Gastroesophageal sphincter (tissue), 4 donors: ENCODE results near the gene PSKH1. TPM values are rescaled to one million over a fixed set of nuclear protein-coding genes. Genes with fewer than 3 reads are reported as not detected.

Experiments
- ATAC-seq: fragments of 150-250 bp; one replicate; pipeline ENCODE4 v1.9.1; 2016; ENCODE audit warnings: mild to moderate bottlenecking, moderate library complexity
- H3K27ac ChIP-seq, 4 donors: fragments of 200-600 bp; sonication (generic) in 3 of 4; 1 replicate in 3 of 4; 2 replicates in 1 of 4; pipeline ENCODE4 v1.5.1; 2016 to 2019
- H3K27me3 ChIP-seq: fragments of 200-600 bp; sonication (generic); one replicate; pipeline ENCODE4 v1.5.1; 2019
- H3K36me3 ChIP-seq, 2 donors: fragments of 200-600 bp; sonication (generic); one replicate each; pipeline ENCODE4 v1.5.1; 2019; ENCODE audit warnings: control low read depth in 1 of 2
- H3K4me1 ChIP-seq, 3 donors: fragments of 200-600 bp; sonication (generic); 1 replicate in 2 of 3; 2 replicates in 1 of 3; pipeline ENCODE4 v1.5.1; 2016 to 2019; ENCODE audit warnings: control low read depth in 2 of 3
- H3K4me3 ChIP-seq, 2 donors: fragments of 200-600 bp; sonication (generic); one replicate each; pipeline ENCODE4 v1.5.1; 2019; ENCODE audit warnings: mild to moderate bottlenecking in 1 of 2, moderate library complexity in 1 of 2
- H3K9me3 ChIP-seq, 3 donors: fragments of 200-600 bp; sonication (generic); one replicate each; pipeline ENCODE4 v1.5.1; 2017 to 2019; ENCODE audit warnings: control low read depth in 2 of 3
- CTCF ChIP-seq, 4 experiments: fragments of 200-600 bp in 2 of 4; fragments of 450-650 bp in 2 of 4; sonication (generic) in 1 of 4; IDR thresholded peaks; one replicate each; pipeline ENCODE4 v1.5.1; 2017 to 2019; ENCODE audit warnings: antibody characterized with exemption in 4 of 4, mild to moderate bottlenecking in 2 of 4, moderate library complexity in 2 of 4
- EP300 ChIP-seq: sonication (generic); formaldehyde crosslinking; IDR thresholded peaks from one replicate; pipeline ENCODE4 v1.6.1; 2017; ENCODE audit warnings: antibody characterized with exemption, mild to moderate bottlenecking
- POLR2A ChIP-seq, 2 donors: fragments of 450-650 bp; IDR thresholded peaks; one replicate each; pipeline ENCODE4 v1.6.1; 2017; ENCODE audit warnings: antibody characterized with exemption in 2 of 2, mild to moderate bottlenecking in 2 of 2, moderate library complexity in 1 of 2
- POLR2AphosphoS5 ChIP-seq: sonication (generic); formaldehyde crosslinking; IDR thresholded peaks from one replicate; pipeline ENCODE4 v1.6.1; 2017; ENCODE audit warnings: antibody characterized with exemption
- WGBS, 2 donors: methylation state at CpG; one replicate each; pipeline ENCODE4 v1.1.5; 2018; ENCODE audit warnings: low coverage in 1 of 2; 5-methylcytosine and 5-hydroxymethylcytosine counted together
- total RNA-seq, 4 donors: library from RNA; depleted of rRNA; stranded (reverse); fragments of >200 nt; gene quantifications; one replicate each; pipeline ENCODE4 v1.1.0, GENCODE V29; 2016

Gene PSKH1
- total RNA-seq, 4 donors from 2014 or later = 14.7 to 32.3 (median 23.4) TPM

- Histone ChIP-seq H3K36me3 (peaks cover 0 to 62% of the 10 kb centered on the region in 2 donors), H3K4me1 (peaks cover 2 to 52% (median 27%) of the 10 kb centered on the region in 3 donors), H3K4me3 (no peak overlapping the region), H3K9me3 (no peaks in the 10 kb centered on the region), H3K27ac (peak overlapping the region in 1 of 4 donors; percentile 6), H3K27me3 (no peaks in the 10 kb centered on the region)
- WGBS, 2 donors = 100% methylated on average over 2 of the region's 2 CpGs; no CpG with 5 or more reads in 1 of the 2 donors
- TF ChIP-seq CTCF (IDR thresholded peaks at IDR 0.05) (peak in 3 of 4 experiments; percentile 18 to 37 (median 24)), POLR2A (IDR thresholded peaks at IDR 0.05) (no peak), EP300 (no peak)
- ATAC-seq = no peak
These were observed 27.7 kb upstream of the PSKH1 start for GRCh38 chr16:67865318-67865717.

GRCh38 chr16:67868290-67868689 lies 24.8 kb upstream of the PSKH1 start:
- WGBS, 2 donors = 95 to 100% methylated on average over 1 to 5 of the region's 6 CpGs
- Histone ChIP-seq H3K9me3 (no peaks in the 10 kb centered on the region), H3K4me3 (no peak overlapping the region), H3K4me1 (peaks cover 2 to 31% (median 12%) of the 10 kb centered on the region in 3 donors), H3K36me3 (peaks cover 0 to 71% of the 10 kb centered on the region in 2 donors), H3K27me3 (no peaks in the 10 kb centered on the region), H3K27ac (no peak overlapping the region)
- TF ChIP-seq POLR2AphosphoS5 (no peak), POLR2A (IDR thresholded peaks at IDR 0.05) (no peak), CTCF (IDR thresholded peaks at IDR 0.05) (no peak), EP300 (no peak)
- no peak for ATAC-seq

GRCh38 chr16:67869653-67870052 lies 23.4 kb upstream of the PSKH1 start:
- no peak for TF ChIP-seq EP300
- WGBS, 2 donors = 60 to 83% methylated on average over 1 to 6 of the region's 7 CpGs
- Histone ChIP-seq H3K4me3 (no peak overlapping the region), H3K27ac (no peak overlapping the region), H3K36me3 (peaks cover 0 to 71% of the 10 kb centered on the region in 2 donors), H3K9me3 (no peaks in the 10 kb centered on the region), H3K4me1 (peaks cover 3 to 31% (median 12%) of the 10 kb centered on the region in 3 donors), H3K27me3 (no peaks in the 10 kb centered on the region)
- no peak for ATAC-seq

GRCh38 chr16:67871256-67871655 lies 21.8 kb upstream of the PSKH1 start:
- Histone ChIP-seq H3K27ac (no peak overlapping the region), H3K27me3 (no peaks in the 10 kb centered on the region), H3K36me3 (peaks cover 0 to 70% of the 10 kb centered on the region in 2 donors), H3K4me3 (no peak overlapping the region), H3K9me3 (no peaks in the 10 kb centered on the region), H3K4me1 (peaks cover 3 to 38% (median 22%) of the 10 kb centered on the region in 3 donors)
- TF ChIP-seq POLR2AphosphoS5 (no peak), CTCF (IDR thresholded peaks at IDR 0.05) (no peak), EP300 (no peak), POLR2A (IDR thresholded peaks at IDR 0.05) (no peak)
- 40 to 50% methylated on average over 1 of the region's 3 CpGs for WGBS, 2 donors
- ATAC-seq = no peak

- H3K36me3 ChIP-seq = peaks cover 0 to 70% of the 10 kb centered on the region in 2 donors
- peak overlapping the region; percentile 41 to 89 (median 86) for H3K27ac ChIP-seq
- H3K27me3 ChIP-seq = no peaks in the 10 kb centered on the region
- H3K4me1 ChIP-seq = peaks cover 3 to 45% (median 22%) of the 10 kb centered on the region in 3 donors
- no peak for ATAC-seq
- TF ChIP-seq EP300 = no peak
- no peak for TF ChIP-seq CTCF (IDR thresholded peaks at IDR 0.05)
- TF ChIP-seq POLR2AphosphoS5 = no peak
- TF ChIP-seq POLR2A (IDR thresholded peaks at IDR 0.05) = no peak
- H3K9me3 ChIP-seq = no peaks in the 10 kb centered on the region
- H3K4me3 ChIP-seq = peak overlapping the region in 1 of 2 donors; percentile 99
- 33 to 57% methylated on average over 1 of the region's 2 CpGs for WGBS, 2 donors
These were observed 20.9 kb upstream of the PSKH1 start for GRCh38 chr16:67872131-67872630.
